ENCODE data around the gene NANS. TPM values are rescaled to one million over a fixed set of nuclear protein-coding genes. Genes with fewer than 3 reads are reported as not detected.

NANS gene
- total and polyA plus RNA-seq, 2 of the 13 experiments (the other 11 are each of a cell fraction or from before 2014, with no cell fraction given): 86.9 to 203 TPM

DNA sequence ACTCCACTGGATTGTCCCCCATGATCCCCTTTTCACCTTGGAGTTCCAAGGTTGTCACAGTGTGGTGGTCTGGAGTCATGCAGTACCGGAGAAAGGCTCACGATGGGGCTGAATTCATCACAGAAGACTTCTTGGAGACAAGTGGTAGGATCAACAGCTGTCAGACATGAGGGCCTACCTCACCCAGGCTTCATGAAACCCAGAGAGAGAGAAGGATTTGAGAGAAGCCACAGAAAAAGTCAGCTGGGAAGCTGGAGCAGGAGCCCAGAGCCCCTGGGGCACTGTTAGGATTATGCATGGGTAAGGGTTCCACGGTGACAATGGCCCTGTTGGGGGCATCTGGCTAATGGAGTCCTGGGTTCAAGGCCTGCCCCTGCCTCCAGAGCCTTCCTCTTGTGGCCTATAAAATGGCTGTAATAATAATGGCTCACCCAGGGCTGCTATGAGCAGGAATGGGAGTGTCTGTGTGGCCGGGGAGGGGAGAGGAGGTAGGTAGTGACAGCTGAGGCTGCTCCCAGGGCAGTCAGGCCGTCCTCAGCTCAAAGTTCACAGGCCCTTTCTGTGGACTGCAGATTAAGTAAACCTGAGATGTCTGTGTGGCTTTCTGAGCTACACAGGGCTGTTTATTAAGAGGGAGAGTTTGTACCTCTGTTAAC is 61.6 kb downstream of the NANS start (continued):
- TF ChIP-seq, protein P1, sequence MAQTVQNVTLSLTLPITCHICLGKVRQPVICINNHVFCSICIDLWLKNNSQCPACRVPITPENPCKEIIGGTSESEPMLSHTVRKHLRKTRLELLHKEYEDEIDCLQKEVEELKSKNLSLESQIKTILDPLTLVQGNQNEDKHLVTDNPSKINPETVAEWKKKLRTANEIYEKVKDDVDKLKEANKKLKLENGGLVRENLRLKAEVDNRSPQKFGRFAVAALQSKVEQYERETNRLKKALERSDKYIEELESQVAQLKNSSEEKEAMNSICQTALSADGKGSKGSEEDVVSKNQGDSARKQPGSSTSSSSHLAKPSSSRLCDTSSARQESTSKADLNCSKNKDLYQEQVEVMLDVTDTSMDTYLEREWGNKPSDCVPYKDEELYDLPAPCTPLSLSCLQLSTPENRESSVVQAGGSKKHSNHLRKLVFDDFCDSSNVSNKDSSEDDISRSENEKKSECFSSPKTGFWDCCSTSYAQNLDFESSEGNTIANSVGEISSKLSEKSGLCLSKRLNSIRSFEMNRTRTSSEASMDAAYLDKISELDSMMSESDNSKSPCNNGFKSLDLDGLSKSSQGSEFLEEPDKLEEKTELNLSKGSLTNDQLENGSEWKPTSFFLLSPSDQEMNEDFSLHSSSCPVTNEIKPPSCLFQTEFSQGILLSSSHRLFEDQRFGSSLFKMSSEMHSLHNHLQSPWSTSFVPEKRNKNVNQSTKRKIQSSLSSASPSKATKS (CRISPR knock-in tag; IDR thresholded peaks at IDR 0.05): no peak
- no peak for TF ChIP-seq HOXA3 (CRISPR knock-in tag; IDR thresholded peaks at IDR 0.05)
- no peak for TF ChIP-seq ZNF562 (CRISPR knock-in tag; IDR thresholded peaks at IDR 0.05; ENCODE audit: borderline replicate concordance)
- no peak for TF ChIP-seq ZNF766 (CRISPR knock-in tag; IDR thresholded peaks at IDR 0.05; ENCODE audit: borderline replicate concordance)
- no peak for TF ChIP-seq ZBTB42 (CRISPR knock-in tag; IDR thresholded peaks at IDR 0.05)
- TF ChIP-seq STAG1 (CRISPR knock-in tag; IDR thresholded peaks at IDR 0.05): 0 out of 2 replicates have a peak, but pooled peaks have one; percentile 18
- no peak for TF ChIP-seq ZNF83 (CRISPR knock-in tag; IDR thresholded peaks at IDR 0.05; ENCODE audit: borderline replicate concordance)
- TF ChIP-seq, protein P2, sequence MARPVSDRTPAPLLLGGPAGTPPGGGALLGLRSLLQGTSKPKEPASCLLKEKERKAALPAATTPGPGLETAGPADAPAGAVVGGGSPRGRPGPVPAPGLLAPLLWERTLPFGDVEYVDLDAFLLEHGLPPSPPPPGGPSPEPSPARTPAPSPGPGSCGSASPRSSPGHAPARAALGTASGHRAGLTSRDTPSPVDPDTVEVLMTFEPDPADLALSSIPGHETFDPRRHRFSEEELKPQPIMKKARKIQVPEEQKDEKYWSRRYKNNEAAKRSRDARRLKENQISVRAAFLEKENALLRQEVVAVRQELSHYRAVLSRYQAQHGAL (CRISPR knock-in tag; IDR thresholded peaks at IDR 0.05; ENCODE audit: not compliant biosample characterization): no peak
- TF ChIP-seq NFYC (CRISPR knock-in tag; IDR thresholded peaks at IDR 0.05): no peak
- TF ChIP-seq SNRNP70 (IDR thresholded peaks at IDR 0.05; ENCODE audit: low read depth, low read length): no peak
- TF ChIP-seq, protein P3, sequence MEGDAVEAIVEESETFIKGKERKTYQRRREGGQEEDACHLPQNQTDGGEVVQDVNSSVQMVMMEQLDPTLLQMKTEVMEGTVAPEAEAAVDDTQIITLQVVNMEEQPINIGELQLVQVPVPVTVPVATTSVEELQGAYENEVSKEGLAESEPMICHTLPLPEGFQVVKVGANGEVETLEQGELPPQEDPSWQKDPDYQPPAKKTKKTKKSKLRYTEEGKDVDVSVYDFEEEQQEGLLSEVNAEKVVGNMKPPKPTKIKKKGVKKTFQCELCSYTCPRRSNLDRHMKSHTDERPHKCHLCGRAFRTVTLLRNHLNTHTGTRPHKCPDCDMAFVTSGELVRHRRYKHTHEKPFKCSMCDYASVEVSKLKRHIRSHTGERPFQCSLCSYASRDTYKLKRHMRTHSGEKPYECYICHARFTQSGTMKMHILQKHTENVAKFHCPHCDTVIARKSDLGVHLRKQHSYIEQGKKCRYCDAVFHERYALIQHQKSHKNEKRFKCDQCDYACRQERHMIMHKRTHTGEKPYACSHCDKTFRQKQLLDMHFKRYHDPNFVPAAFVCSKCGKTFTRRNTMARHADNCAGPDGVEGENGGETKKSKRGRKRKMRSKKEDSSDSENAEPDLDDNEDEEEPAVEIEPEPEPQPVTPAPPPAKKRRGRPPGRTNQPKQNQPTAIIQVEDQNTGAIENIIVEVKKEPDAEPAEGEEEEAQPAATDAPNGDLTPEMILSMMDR (CRISPR knock-in tag; IDR thresholded peaks at IDR 0.05): peak; percentile 35; the same call in 1 of the 2 replicates
- TF ChIP-seq STAT5B (CRISPR knock-in tag; IDR thresholded peaks at IDR 0.05): no peak
- no peak for TF ChIP-seq MLLT10 (CRISPR knock-in tag; IDR thresholded peaks at IDR 0.05)
- TF ChIP-seq UBTF (CRISPR knock-in tag; IDR thresholded peaks at IDR 0.05): no peak
- no peak for TF ChIP-seq RFXANK (CRISPR knock-in tag; IDR thresholded peaks at IDR 0.05)
- TF ChIP-seq, protein P4, sequence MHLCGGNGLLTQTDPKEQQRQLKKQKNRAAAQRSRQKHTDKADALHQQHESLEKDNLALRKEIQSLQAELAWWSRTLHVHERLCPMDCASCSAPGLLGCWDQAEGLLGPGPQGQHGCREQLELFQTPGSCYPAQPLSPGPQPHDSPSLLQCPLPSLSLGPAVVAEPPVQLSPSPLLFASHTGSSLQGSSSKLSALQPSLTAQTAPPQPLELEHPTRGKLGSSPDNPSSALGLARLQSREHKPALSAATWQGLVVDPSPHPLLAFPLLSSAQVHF (CRISPR knock-in tag; IDR thresholded peaks at IDR 0.05): no peak
- no peak for TF ChIP-seq SMYD3 (CRISPR knock-in tag; IDR thresholded peaks at IDR 0.05)
- TF ChIP-seq ZNF792 (CRISPR knock-in tag; IDR thresholded peaks at IDR 0.05): 0 out of 2 replicates have a peak, but pooled peaks have one; percentile 40
- 0 out of 2 replicates have a peak, but pooled peaks have one; percentile 29 for TF ChIP-seq HMG20A (CRISPR knock-in tag; IDR thresholded peaks at IDR 0.05; ENCODE audit: borderline replicate concordance)
- no peak for TF ChIP-seq ZNF749 (CRISPR knock-in tag; IDR thresholded peaks at IDR 0.05; ENCODE audit: borderline replicate concordance)
- TF ChIP-seq, protein P5, sequence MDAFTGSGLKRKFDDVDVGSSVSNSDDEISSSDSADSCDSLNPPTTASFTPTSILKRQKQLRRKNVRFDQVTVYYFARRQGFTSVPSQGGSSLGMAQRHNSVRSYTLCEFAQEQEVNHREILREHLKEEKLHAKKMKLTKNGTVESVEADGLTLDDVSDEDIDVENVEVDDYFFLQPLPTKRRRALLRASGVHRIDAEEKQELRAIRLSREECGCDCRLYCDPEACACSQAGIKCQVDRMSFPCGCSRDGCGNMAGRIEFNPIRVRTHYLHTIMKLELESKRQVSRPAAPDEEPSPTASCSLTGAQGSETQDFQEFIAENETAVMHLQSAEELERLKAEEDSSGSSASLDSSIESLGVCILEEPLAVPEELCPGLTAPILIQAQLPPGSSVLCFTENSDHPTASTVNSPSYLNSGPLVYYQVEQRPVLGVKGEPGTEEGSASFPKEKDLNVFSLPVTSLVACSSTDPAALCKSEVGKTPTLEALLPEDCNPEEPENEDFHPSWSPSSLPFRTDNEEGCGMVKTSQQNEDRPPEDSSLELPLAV (CRISPR knock-in tag; conservative IDR thresholded peaks at IDR 0.05; ENCODE audit: low read depth): no peak

Measured in HepG2 (cell line).